GM18508 (cell line): Measurements from ENCODE around the gene CD300E.

Experiments
- ATAC-seq: cut with Tn5 transposase; IDR thresholded peaks from one replicate; pipeline ENCODE4 v1.9.1; 2021; ENCODE audit warnings: moderate number of reproducible peaks; ENCODE audit not compliant: insufficient read depth, unreplicated experiment

Gene CD300E, protein sequence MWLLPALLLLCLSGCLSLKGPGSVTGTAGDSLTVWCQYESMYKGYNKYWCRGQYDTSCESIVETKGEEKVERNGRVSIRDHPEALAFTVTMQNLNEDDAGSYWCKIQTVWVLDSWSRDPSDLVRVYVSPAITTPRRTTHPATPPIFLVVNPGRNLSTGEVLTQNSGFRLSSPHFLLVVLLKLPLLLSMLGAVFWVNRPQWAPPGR

DNA sequence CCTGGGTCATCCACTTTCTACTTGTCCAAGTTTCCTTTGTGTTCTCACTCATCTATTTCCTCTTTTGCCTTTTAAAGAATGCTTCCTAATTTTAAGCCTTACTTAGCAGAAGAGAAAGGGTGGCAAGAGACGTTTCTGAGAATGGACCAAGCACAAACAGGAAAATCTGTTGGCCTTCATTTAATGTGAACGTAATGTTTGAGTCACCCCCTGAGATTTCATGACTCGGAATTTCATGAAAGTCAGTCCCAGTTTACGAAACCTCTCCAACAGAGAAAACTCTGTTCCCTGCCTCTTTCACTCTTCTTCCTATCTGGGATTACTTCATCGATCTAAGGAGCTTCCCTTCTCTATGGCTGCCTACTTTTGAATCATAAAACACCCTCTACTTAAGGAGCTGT is at the start of gene CD300E:
CD300E (minus strand) TSS at position 46 of the 401 bp plus-strand sequence. CDS start 117 bp downstream, outside the sequence.
- ATAC-seq: no peak

- no peak for ATAC-seq
These were observed 47.7 kb upstream of the CD300E start for GRCh38 chr17:74671031-74671771.

DNA sequence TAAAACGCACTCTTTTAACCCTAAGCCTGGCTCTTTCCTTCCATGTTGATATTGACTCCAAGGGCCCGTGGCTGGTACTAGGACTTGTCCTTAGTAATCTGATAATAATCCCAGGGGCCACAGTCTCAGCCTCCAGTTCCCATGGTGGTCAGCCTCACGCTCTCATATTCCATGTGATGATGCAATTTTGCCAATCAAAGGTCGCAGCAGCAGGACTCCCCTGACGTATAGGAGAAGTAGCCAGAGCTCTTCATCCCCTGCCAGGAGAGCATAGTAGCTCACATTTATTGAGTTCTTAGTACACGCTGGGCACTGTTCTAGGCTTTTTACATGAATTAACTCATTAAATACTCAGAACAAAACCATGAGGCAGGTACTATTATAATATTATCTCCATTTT is 46.8 kb upstream of the CD300E start:
- no peak for ATAC-seq

- ATAC-seq: no peak
These were observed 40.0 kb upstream of the CD300E start for GRCh38 chr17:74663561-74663960.

GRCh38 chr17:74659889-74660288 is 36.4 kb upstream of the CD300E start:
- no peak for ATAC-seq

GRCh38 chr17:74658620-74659019 is 35.1 kb upstream of the CD300E start:
- ATAC-seq: no peak

DNA sequence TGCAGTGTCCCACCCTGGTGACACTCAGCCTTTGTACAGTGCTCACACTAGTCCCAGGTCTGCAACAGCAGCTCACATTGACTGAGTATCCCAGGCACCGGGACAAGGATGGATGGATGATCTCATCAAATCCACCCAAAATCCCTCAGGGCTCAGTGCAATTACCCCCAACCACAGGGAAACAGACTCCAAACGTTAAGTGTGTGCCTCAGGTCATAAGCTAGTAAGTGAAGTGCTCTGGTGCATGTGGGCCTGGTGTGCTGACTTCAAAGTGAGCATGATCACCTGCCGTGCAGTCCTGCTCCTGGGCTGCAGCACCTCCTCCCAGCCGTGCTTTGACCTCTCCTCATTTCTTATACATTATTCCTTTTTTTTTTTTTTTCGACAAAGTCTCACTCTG is 31.2 kb upstream of the CD300E start:
- ATAC-seq: no peak

DNA sequence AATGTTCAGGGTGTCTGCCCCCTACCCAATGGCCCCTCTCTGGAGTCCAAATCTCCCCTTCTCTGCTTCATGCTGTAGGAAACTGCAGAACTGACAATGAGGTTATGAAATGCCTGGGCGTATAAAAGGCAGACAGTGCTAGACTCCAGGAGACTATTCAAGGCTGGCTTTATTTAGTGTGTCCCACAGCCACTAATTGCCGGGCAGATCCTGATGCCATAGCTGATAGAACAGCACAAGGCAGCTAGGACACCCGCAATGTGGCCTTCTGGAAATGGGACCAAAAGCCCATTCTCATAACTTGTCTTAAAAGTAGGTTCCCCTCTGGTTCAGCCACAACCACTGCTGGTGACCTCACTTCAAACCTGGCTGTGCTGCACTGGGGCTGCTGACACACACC is 28.5 kb upstream of the CD300E start:
- no peak for ATAC-seq

DNA sequence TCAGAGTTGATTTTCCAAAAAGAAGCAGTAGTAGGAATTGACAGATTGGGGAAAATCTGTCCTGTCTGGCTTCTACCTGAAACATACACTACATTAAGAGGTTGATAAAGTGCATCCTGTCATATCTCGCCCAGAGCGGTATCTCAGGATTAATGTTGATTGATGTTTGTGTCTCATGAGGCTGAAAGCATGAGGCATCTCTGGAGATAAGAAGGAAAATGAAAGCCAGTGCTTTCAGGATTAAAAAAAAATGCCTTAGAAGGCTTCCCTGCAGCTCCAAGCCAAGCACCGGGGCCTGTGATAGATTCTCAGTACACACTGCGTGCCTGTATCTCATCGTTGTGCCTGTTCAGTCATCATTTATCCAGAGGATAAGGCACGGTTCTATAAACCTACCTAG is 26.4 kb upstream of the CD300E start:
- no peak for ATAC-seq

DNA sequence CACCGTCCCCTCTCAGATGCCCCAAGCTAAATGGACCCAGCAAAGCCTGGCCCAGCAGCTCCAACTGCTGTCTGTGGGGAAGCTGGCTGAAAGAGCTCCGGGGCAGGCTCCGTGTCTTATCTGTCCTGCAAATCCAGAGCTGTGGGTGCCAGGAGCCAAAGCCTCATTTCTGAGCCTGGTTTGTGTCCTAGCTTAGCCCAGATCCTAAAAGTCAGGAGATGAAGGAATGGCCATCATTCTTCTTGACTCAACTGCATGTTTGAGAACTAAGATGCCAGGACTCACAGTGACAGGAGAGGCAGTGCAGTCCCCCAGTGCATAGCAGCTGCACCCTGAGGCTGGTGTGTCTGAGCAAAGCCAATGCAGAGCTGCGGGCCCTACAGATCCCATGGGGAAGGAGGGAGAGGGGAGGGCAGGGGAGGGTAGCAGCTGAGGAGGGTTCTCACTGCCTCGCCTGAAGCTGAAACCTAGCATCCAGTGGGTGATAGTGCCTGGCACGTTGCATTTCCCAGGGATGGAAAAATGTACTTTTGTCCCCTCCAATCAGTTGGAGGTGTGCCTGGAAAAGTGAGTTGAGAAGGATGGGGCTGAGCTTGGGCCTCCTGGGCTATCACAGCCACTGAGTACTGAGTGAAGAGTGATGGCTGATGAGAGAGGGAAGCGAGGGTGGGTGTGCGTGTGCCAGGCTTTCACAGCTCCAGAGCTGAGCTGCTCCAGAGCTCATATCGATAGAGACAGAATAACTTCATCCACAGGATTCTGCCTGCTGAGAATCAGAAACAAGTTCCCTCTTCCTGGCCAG is 24.5 kb upstream of the CD300E start:
- ATAC-seq: no peak

- no peak for ATAC-seq
These were observed 22.7 kb upstream of the CD300E start for GRCh38 chr17:74646231-74646630.

DNA sequence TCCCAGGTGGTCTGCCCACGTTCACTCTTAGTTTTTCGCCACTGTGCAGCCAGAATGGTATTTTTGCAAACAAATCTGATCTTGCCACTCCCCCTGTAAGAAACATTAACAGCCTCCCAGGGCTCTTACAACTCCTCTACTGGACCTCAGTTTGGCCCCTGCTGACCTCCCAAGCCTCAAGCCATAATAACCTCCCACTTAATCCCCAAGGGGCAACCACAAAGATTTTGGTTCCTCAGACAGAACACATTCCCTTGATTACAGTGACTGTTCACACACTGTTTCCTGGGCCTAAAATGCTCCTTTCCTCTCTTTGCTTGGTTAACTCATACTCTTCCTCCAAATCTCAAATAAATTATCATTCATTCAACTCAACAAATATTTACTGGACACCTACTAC is 21.5 kb upstream of the CD300E start:
- no peak for ATAC-seq

DNA sequence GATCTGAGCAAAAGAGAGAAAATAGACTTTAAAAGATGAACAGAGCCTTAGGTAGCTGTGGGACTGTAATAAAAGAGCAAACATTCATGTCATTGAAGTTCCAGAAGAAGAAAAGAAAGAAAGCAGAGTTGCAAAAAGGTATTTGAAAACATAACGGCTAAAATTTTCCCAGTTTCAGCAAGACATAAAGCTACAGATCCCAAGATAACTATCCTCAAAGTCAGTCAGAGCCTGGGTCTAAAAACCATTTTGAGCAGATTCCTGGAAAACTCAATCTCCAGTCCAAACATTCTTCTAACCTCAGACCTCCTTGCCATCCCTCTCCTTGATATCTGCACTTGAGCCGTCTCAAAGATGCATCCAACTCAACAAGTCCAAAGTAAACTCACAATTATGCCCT is 20.9 kb upstream of the CD300E start:
- no peak for ATAC-seq

GRCh38 chr17:74643826-74644225 is 20.3 kb upstream of the CD300E start:
- no peak for ATAC-seq

DNA sequence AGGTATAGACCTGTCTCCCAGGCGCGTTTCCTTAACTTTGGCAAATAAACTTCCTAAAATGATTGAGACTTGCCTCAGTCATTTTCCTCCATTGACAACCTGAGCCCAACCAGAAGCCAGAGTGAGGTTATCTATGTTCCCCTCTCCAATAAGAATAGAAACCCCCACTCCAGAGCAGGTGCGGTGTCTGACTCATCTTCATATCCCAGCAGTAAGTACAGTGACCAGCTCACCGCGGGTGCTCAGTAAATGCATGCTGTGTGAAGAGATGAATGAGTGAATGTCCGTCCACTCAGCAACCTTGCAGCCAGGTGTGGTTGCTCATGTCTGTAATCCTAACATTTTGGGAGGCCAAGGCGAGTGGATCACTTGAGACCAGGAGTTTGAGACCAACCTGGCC is 19.5 kb upstream of the CD300E start:
- ATAC-seq: no peak

- no peak for ATAC-seq
These were observed 19.0 kb upstream of the CD300E start for GRCh38 chr17:74642556-74642955.

GRCh38 chr17:74641958-74642298 is 18.4 kb upstream of the CD300E start:
- ATAC-seq: no peak

GRCh38 chr17:74641224-74641957 is 17.9 kb upstream of the CD300E start:
- no peak for ATAC-seq

DNA sequence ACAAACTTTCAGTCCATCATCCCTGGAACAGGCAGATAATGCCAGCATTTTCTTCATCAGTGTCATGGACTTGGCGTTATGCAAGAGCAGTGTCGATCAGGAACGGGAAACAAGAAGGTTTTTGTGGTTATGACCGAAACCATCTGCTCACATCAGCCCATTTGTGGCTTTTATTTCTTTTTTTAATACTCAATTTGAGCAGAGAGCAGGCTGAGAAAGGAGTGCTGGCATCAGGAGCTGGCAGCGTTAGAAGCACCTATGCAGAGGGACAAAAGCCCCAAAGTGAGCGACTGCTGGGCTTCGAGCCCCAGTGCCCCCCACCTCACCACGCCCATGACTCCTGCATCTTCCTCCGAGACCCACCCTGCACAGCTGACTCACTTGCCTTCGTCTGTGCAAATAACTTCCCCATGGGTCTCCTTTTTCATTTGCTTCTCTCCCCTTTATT is 16.2 kb upstream of the CD300E start:
- ATAC-seq: no peak

GRCh38 chr17:74637926-74638325 is 14.4 kb upstream of the CD300E start:
- no peak for ATAC-seq

DNA sequence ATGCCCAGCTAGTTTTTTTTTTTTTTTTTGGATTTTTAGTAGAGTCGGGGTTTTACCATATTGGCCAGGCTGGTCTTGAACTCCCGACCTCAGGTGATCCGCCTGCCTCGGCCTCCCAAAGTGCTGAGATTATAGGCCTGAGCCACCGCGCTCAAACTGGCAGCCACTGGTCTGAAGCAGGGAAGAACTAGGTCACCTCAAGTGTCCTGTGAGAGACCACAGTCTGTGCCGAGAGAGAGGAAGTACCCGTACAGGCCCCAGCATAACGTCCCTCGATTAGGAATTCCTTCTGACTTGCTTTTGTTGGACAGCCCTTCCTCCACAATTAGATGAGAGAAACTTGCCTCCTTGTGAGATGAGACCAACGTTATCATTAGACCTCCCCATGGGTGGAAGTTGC is 13.7 kb upstream of the CD300E start:
- no peak for ATAC-seq
